ENCODE data around the gene MRPL55.

Gene MRPL55

GRCh38 chr1:228109962-228110488, 926 bp upstream of the MRPL55 start:
- TF ChIP-seq CTCF (IDR thresholded peaks at IDR 0.05; ENCODE audit: borderline replicate concordance, insufficient read depth, low read depth, low read length) = no peak
- H3K4me3 ChIP-seq (ENCODE audit: low read depth, low read length) = peak overlapping the region; percentile 76

- no peak for TF ChIP-seq CTCF (IDR thresholded peaks at IDR 0.05; ENCODE audit: borderline replicate concordance, insufficient read depth, low read depth, low read length)
- H3K4me3 ChIP-seq (ENCODE audit: low read depth, low read length) = peak overlapping the region; percentile 76
Measured at GRCh38 chr1:228108742-228109072, 392 bp downstream of the MRPL55 start.

GRCh38 chr1:228108055-228108690, 926 bp downstream of the MRPL55 start:
- no peak for TF ChIP-seq CTCF (IDR thresholded peaks at IDR 0.05; ENCODE audit: borderline replicate concordance, insufficient read depth, low read depth, low read length)
- H3K4me3 ChIP-seq (ENCODE audit: low read depth, low read length) = peak overlapping the region; percentile 76

GRCh38 chr1:228107636-228108035, 1.5 kb downstream of the MRPL55 start:
- TF ChIP-seq CTCF (IDR thresholded peaks at IDR 0.05; ENCODE audit: borderline replicate concordance, insufficient read depth, low read depth, low read length) = no peak
- no peak overlapping the region for H3K4me3 ChIP-seq (ENCODE audit: low read depth, low read length)

- H3K4me3 ChIP-seq (ENCODE audit: low read depth, low read length) = no peak overlapping the region
- TF ChIP-seq CTCF (IDR thresholded peaks at IDR 0.05; ENCODE audit: borderline replicate concordance, insufficient read depth, low read depth, low read length) = no peak
Measured at GRCh38 chr1:228106800-228107054, 2.4 kb downstream of the MRPL55 start.

- no peak overlapping the region for H3K4me3 ChIP-seq (ENCODE audit: low read depth, low read length)
- no peak for TF ChIP-seq CTCF (IDR thresholded peaks at IDR 0.05; ENCODE audit: borderline replicate concordance, insufficient read depth, low read depth, low read length)
Measured at GRCh38 chr1:228105996-228106799, 2.9 kb downstream of the MRPL55 start.

All from GM12875 (cell line).